Thymus (tissue), 11 donors: ENCODE results near the gene SCAI. TPM values are rescaled to one million over a fixed set of nuclear protein-coding genes. Genes with fewer than 3 reads are reported as not detected.
"Not testable (repeated sequence)": the region's sequence is repeated elsewhere in the genome, so short reads cannot be mapped to it uniquely, and the experiment has no call there.

Source experiments
- DNase-seq, 9 donors: peaks; one replicate each; pipeline ENCODE4 v3.0.0-alpha.2; 2013; ENCODE audit warnings: low spot score in 9 of 9, low read depth in 6 of 9, missing footprints in 1 of 9
- H3K27ac ChIP-seq, 2 donors: one replicate each; pipeline ENCODE4 v1.5.1; 2013; ENCODE audit warnings: control low read depth in 1 of 2, low read depth in 1 of 2, low read length in 1 of 2, mild to moderate bottlenecking in 1 of 2, moderate library complexity in 1 of 2
- H3K27me3 ChIP-seq, 2 donors: one replicate each; pipeline ENCODE4 v1.5.1; 2013; ENCODE audit warnings: low read length in 1 of 2; ENCODE audit not compliant: control insufficient read depth in 2 of 2, insufficient read depth in 1 of 2
- H3K36me3 ChIP-seq, 2 donors: one replicate each; pipeline ENCODE4 v1.5.1; 2013; ENCODE audit warnings: low read length in 1 of 2, mild to moderate bottlenecking in 1 of 2, moderate library complexity in 1 of 2; ENCODE audit not compliant: control insufficient read depth in 2 of 2, insufficient read depth in 2 of 2
- H3K4me1 ChIP-seq, 2 donors: one replicate each; pipeline ENCODE4 v1.5.1; 2013; ENCODE audit warnings: low read length in 2 of 2; ENCODE audit not compliant: control insufficient read depth in 2 of 2, insufficient read depth in 2 of 2
- H3K4me3 ChIP-seq, 2 donors: one replicate each; pipeline ENCODE4 v1.5.1; 2013; ENCODE audit warnings: low read length in 2 of 2, control low read depth in 1 of 2, mild to moderate bottlenecking in 1 of 2
- H3K9me3 ChIP-seq, 2 donors: one replicate each; pipeline ENCODE4 v1.5.1; 2013; ENCODE audit warnings: low read length in 1 of 2, mild to moderate bottlenecking in 1 of 2; ENCODE audit not compliant: control insufficient read depth in 2 of 2, insufficient read depth in 1 of 2
- WGBS: extraction: QIAGEN DNeasy Blood & Tissue Kit; methylation state at CpG from one replicate; pipeline ENCODE4 v1.1.7; 2013; 5-methylcytosine and 5-hydroxymethylcytosine counted together
- polyA plus RNA-seq: library from polyadenylated mRNA; stranded (reverse); fragments of 200-250 nt; gene quantifications from one replicate; pipeline ENCODE4 v1.2.3, GENCODE V29; 2013
- total RNA-seq: library from RNA; stranded (reverse); fragments of 120-200 nt; gene quantifications from one replicate; pipeline ENCODE4 v1.2.4, GENCODE V29; 2013
- donor health status: healthy.

Gene SCAI
- total and polyA plus RNA-seq, 2 donors = 9.4 to 23.5 TPM

- Histone ChIP-seq H3K9me3 (no peaks in the 10 kb centered on the region), H3K4me3 (no peak overlapping the region), H3K36me3 (peaks cover 31 to 75% of the 10 kb centered on the region in 2 donors), H3K27me3 (no peaks in the 10 kb centered on the region), H3K27ac (no peak overlapping the region), H3K4me1 (no peaks in the 10 kb centered on the region)
- DNase-seq = no peak
- WGBS = 98% methylated on average over 6 of the region's 6 CpGs
These were observed 169.5 kb downstream of the SCAI start for GRCh38 chr9:124973807-124974206.

GRCh38 chr9:124972241-124972770, 171.0 kb downstream of the SCAI start:
- Histone ChIP-seq H3K36me3 (peaks cover 42 to 86% of the 10 kb centered on the region in 2 donors), H3K9me3 (no peaks in the 10 kb centered on the region), H3K27ac (no peak overlapping the region), H3K27me3 (no peaks in the 10 kb centered on the region), H3K4me1 (no peaks in the 10 kb centered on the region), H3K4me3 (no peak overlapping the region)
- 98% methylated on average over 2 of the region's 2 CpGs for WGBS
- DNase-seq = no peak

GRCh38 chr9:124969401-124969800, 173.9 kb downstream of the SCAI start:
- H3K4me3 ChIP-seq = no peak overlapping the region
- H3K4me1 ChIP-seq = no peaks in the 10 kb centered on the region
- 91% methylated on average over 2 of the region's 2 CpGs for WGBS
- no peaks in the 10 kb centered on the region for H3K27me3 ChIP-seq
- H3K27ac ChIP-seq = no peak overlapping the region
- H3K9me3 ChIP-seq = no peaks in the 10 kb centered on the region
- no peak for DNase-seq
- H3K36me3 ChIP-seq = peaks cover 41 to 70% of the 10 kb centered on the region in 2 donors

- Histone ChIP-seq H3K9me3 (no peaks in the 10 kb centered on the region), H3K4me3 (no peak overlapping the region), H3K27ac (no peak overlapping the region), H3K4me1 (no peaks in the 10 kb centered on the region), H3K27me3 (no peaks in the 10 kb centered on the region), H3K36me3 (peaks cover 39 to 60% of the 10 kb centered on the region in 2 donors)
- 98% methylated on average over 9 of the region's 9 CpGs for WGBS
- no peak for DNase-seq
These were observed 175.1 kb downstream of the SCAI start for GRCh38 chr9:124968238-124968637.

- H3K27ac ChIP-seq = peak overlapping the region in 1 of 2 donors; percentile 7
- H3K27me3 ChIP-seq, H3K9me3 ChIP-seq, H3K4me1 ChIP-seq, H3K4me3 ChIP-seq: not testable (repeated sequence)
- 90% methylated on average over 5 of the region's 5 CpGs for WGBS
- peak in 3 of 9 donors; percentile 6 to 43 (median 8) for DNase-seq
- peaks cover 36 to 43% of the 10 kb centered on the region in 2 donors for H3K36me3 ChIP-seq
These were observed 177.4 kb downstream of the SCAI start for GRCh38 chr9:124965775-124966568.

- Histone ChIP-seq H3K27me3 (no peaks in the 10 kb centered on the region), H3K36me3 (peaks cover 36 to 41% of the 10 kb centered on the region in 2 donors), H3K9me3 (no peaks in the 10 kb centered on the region), H3K4me1 (no peaks in the 10 kb centered on the region), H3K4me3 (no peak overlapping the region), H3K27ac (no peak overlapping the region)
- 97% methylated on average over 2 of the region's 2 CpGs for WGBS
- DNase-seq = no peak
These were observed 178.7 kb downstream of the SCAI start for GRCh38 chr9:124964604-124965003.

- Histone ChIP-seq H3K27me3 (no peaks in the 10 kb centered on the region), H3K4me1 (no peaks in the 10 kb centered on the region), H3K27ac (peak overlapping the region in 1 of 2 donors; percentile 59), H3K36me3 (peaks cover 36 to 40% of the 10 kb centered on the region in 2 donors), H3K4me3 (no peak overlapping the region), H3K9me3 (no peaks in the 10 kb centered on the region)
- 96% methylated on average over 2 of the region's 2 CpGs for WGBS
- DNase-seq = no peak
These were observed 179.3 kb downstream of the SCAI start for GRCh38 chr9:124964056-124964455.

GRCh38 chr9:124960409-124960752, 182.9 kb downstream of the SCAI start:
- Histone ChIP-seq H3K9me3 (no peaks in the 10 kb centered on the region), H3K27ac (no peak overlapping the region), H3K4me1 (no peaks in the 10 kb centered on the region), H3K27me3 (no peaks in the 10 kb centered on the region), H3K36me3 (peaks cover 16 to 17% of the 10 kb centered on the region in 2 donors), H3K4me3 (no peak overlapping the region)
- no peak for DNase-seq
- WGBS = 98% methylated on average over 2 of the region's 2 CpGs

- DNase-seq, H3K27me3 ChIP-seq: not testable (repeated sequence)
These were observed 183.5 kb downstream of the SCAI start for GRCh38 chr9:124959671-124960408.

More at GRCh38 chr9:124959671-124960408, 183.5 kb downstream of the SCAI start:
- H3K9me3 ChIP-seq, H3K4me1 ChIP-seq, H3K4me3 ChIP-seq, H3K27ac ChIP-seq: not testable (repeated sequence)
- WGBS = 97% methylated on average over 9 of the region's 9 CpGs
- H3K36me3 ChIP-seq = peaks cover 15 to 16% of the 10 kb centered on the region in 2 donors
